Thoracic aorta (tissue), 2 donors: Measurements from ENCODE around the gene IER2. TPM values are rescaled to one million over a fixed set of nuclear protein-coding genes. Genes with fewer than 3 reads are reported as not detected.

ENCODE experiments used
- ATAC-seq: fragments of 150-250 bp; one replicate; pipeline ENCODE4 v1.8.0; 2017; ENCODE audit warnings: low read depth; ENCODE audit not compliant: insufficient number of reproducible peaks, low FRiP score
- DNase-seq: peaks from one replicate; pipeline ENCODE4 v3.0.0-alpha.2; 2020; ENCODE audit warnings: low spot score
- H3K27ac ChIP-seq, 2 donors: fragments of 200-600 bp; sonication (generic); 1 replicate in 1 of 2; 2 replicates in 1 of 2; pipeline ENCODE4 v1.5.1; 2016; ENCODE audit warnings: mild to moderate bottlenecking in 2 of 2, moderate library complexity in 2 of 2
- H3K27me3 ChIP-seq: fragments of 200-600 bp; sonication (generic); replicated peaks from 2 replicates; pipeline ENCODE4 v1.6.0; 2016; ENCODE audit warnings: mild to moderate bottlenecking; ENCODE audit not compliant: insufficient read depth
- H3K36me3 ChIP-seq: fragments of 200-600 bp; sonication (generic); one replicate; pipeline ENCODE4 v1.5.1; 2016
- H3K4me1 ChIP-seq, 2 donors: fragments of 200-600 bp; sonication (generic); 1 replicate in 1 of 2; 2 replicates in 1 of 2; pipeline versions ENCODE4 v1.5.1 to v1.6.0; 2016; ENCODE audit warnings: low read depth in 2 of 2, mild to moderate bottlenecking in 1 of 2; ENCODE audit not compliant: control insufficient read depth in 1 of 2
- H3K4me3 ChIP-seq: fragments of 200-600 bp; sonication (generic); 2 replicates; pipeline ENCODE4 v1.5.1; 2016; ENCODE audit warnings: mild to moderate bottlenecking
- H3K9me3 ChIP-seq: fragments of 200-600 bp; sonication (generic); 2 replicates; pipeline ENCODE4 v1.5.1; 2016
- total RNA-seq, 2 donors: library from RNA; depleted of rRNA; stranded (reverse); fragments of >200 nt; gene quantifications; one replicate each; pipeline versions ENCODE4 v1.1.0 to v1.2.3, GENCODE V29; 2016
- TF ChIP-seq, protein P1 (sequence below): fragments of 200-600 bp; sonication (generic); IDR thresholded peaks from one replicate; pipeline ENCODE4 v1.5.1; 2019; ENCODE audit warnings: antibody characterized with exemption

The IER2 gene
- total RNA-seq, 2 donors from 2014 or later = 125 to 440 TPM

DNA sequence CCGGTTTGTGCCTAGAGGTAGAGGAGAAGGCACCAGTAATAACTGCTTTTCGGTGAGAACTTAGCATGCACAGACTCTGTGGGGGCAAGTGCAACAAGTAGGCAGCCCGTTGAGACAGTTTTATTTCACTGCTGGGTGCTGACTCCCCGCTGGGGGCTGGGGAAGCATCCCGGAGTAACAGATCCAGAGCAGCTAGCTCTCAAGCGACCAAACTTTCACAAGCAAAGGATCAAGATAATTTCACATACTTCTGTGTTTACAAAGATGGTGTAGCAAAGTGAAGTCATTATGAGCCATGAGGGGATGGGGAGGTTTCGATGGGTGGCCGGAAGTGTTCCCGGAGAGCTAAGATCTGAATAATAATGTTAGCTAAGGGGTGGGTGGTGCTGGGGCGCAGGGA, 29.4 kb upstream of the IER2 start:
- DNase-seq (no peak), ATAC-seq (no peak)
- peaks cover 11 to 37% of the 10 kb centered on the region in 2 donors for H3K4me1 ChIP-seq
- H3K27ac ChIP-seq = no peak overlapping the region
- H3K36me3 ChIP-seq = no peaks in the 10 kb centered on the region
- H3K27me3 ChIP-seq = no peaks in the 10 kb centered on the region
- H3K9me3 ChIP-seq = no peaks in the 10 kb centered on the region
- H3K4me3 ChIP-seq = no peak overlapping the region
- TF ChIP-seq, protein P1, sequence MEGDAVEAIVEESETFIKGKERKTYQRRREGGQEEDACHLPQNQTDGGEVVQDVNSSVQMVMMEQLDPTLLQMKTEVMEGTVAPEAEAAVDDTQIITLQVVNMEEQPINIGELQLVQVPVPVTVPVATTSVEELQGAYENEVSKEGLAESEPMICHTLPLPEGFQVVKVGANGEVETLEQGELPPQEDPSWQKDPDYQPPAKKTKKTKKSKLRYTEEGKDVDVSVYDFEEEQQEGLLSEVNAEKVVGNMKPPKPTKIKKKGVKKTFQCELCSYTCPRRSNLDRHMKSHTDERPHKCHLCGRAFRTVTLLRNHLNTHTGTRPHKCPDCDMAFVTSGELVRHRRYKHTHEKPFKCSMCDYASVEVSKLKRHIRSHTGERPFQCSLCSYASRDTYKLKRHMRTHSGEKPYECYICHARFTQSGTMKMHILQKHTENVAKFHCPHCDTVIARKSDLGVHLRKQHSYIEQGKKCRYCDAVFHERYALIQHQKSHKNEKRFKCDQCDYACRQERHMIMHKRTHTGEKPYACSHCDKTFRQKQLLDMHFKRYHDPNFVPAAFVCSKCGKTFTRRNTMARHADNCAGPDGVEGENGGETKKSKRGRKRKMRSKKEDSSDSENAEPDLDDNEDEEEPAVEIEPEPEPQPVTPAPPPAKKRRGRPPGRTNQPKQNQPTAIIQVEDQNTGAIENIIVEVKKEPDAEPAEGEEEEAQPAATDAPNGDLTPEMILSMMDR = no peak

DNA sequence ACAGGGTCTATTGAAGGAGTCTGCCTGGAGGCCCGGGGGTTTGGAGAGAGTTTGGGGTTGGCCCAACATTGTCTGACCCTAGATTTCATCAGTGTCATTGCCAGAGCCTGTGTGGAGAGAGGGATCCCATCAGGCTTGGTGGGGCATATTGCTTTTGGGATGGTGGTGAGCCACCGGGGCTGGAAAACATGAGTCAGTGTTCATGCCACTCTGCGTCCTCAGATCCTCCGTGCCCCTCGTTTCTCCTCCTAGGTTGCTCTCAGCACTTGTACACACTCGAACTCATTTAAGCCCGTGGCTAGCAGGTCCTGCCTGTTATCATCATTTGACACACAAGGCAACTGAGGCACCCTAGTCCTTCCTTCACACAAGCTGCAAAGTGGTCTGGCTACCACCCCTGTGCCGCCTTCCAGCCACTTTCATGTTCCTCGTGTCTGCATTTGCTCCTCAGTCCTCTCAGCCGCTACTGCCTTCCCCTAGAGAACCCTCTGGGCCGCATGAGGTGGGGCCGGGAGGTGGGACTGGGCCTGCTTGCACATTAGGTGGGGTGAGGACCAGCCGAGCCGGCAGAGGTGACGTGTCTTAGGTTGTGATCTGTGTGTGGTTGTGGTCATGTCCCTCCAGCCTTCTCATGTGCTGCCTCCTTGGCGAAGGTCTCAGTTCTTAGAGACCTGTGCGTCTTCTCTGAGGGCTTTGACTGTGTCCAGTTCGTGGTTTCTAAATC, 28.5 kb upstream of the IER2 start:
- DNase-seq = no peak
- ATAC-seq = no peak
- H3K27me3 ChIP-seq = no peaks in the 10 kb centered on the region
- peaks cover 7 to 32% of the 10 kb centered on the region in 2 donors for H3K4me1 ChIP-seq
- no peaks in the 10 kb centered on the region for H3K9me3 ChIP-seq
- TF ChIP-seq, protein P1 = no peak
- H3K4me3 ChIP-seq = no peak overlapping the region
- H3K36me3 ChIP-seq = no peaks in the 10 kb centered on the region
- no peak overlapping the region for H3K27ac ChIP-seq

DNA sequence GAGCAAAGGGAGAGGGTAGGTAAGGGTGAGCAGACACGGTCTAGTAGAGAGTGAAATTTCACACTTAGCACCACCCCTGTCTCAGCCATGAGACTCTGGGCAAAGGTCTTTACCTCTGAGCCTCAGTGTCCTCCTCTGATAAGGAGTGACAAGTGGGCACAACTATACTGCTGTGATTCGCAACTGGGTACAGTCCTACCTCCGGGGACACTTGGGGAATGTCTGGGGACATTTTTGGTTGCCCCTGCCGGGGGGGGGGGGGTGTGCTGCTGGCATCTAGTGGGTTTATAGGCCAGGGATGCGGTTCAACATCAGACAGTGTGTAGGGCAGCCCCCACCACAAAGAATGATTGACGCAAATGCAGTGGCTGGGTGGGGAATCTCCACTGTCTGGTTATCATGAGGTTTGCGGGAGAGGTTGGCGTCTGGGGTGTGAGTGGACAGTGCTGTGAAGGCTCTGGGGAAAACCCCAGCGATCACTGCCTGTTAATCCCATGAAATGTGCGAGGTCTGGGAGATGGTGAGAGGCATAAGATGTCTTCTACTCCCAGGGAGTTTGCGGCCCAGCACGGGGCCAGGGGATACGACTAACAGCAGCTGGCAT, 27.8 kb upstream of the IER2 start:
- no peak overlapping the region for H3K27ac ChIP-seq
- no peak for DNase-seq
- H3K36me3 ChIP-seq = no peaks in the 10 kb centered on the region
- H3K27me3 ChIP-seq = no peaks in the 10 kb centered on the region
- no peak overlapping the region for H3K4me3 ChIP-seq
- ATAC-seq = no peak
- no peaks in the 10 kb centered on the region for H3K9me3 ChIP-seq
- H3K4me1 ChIP-seq = peaks cover 7 to 25% of the 10 kb centered on the region in 2 donors
- TF ChIP-seq, protein P1 = no peak

DNA sequence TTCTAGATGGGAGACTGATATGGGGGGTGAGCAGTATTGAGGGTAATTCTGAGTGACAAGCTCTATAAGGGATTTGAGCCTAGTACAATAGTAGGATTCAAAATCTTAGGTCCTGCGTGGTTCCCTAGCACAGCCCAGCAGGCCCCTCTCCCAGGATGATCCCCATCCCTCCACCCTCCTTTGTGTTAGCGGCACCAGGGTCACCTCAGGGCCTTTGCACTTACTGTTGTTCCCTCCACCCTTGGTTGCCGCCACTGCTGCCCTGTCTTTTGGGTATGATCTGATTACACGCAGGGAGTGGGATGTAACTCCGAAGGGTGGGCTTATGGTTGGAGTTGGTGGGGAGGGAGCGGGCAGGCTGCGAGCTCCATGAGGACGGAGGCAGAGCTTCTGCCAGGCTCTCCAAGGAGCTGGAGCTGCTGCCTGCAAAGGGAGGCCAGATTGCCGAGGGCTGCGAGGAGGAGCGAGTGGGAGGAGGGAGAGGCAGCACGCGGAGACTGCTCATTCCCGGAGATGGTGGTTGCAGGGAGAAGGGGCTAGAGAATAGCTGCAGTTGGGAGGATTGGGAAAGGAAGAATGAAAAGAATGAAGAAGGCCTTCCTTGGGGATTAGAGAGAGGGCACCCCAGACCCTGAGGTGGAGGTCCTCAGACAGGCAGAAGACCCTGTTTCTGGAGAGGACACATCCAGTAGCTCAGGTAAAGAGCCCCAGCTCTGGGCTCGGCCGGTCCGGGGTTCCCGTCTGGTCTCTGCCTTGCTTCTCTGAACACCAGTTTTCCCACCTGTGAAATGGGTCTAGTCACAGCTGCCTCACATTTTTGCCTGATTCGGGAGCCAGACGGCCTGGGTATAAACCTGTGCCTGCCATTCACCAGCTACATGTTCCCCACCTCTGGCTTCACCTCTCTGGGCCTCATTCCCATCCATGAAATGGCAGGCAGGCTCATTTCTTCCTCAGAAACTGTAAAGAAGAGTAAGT, 26.9 kb upstream of the IER2 start:
- Histone ChIP-seq H3K27ac (no peak overlapping the region), H3K4me3 (no peak overlapping the region), H3K4me1 (peaks cover 7 to 21% of the 10 kb centered on the region in 2 donors), H3K9me3 (no peaks in the 10 kb centered on the region), H3K27me3 (no peaks in the 10 kb centered on the region), H3K36me3 (no peaks in the 10 kb centered on the region)
- DNase-seq = no peak
- ATAC-seq = no peak
- TF ChIP-seq, protein P1 = no peak

DNA sequence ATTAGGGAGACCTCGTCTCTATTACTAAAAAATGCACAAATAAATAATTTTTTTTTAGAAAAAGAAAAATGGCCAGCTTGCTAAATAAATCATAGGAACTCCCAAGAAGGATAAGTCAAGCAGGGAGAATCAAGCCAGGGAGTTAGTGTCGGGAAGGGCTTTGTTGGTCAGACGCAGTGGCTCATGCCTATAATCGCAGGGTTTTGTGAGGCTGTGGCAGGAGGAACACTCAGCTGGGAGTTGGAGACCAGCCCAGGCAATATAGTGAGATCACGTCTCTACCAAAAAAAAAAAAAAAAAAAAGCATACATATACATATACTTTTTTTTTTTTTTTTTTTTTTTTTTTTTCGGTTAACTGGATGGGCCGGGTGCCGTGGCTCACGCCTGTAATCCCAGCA, 23.2 kb upstream of the IER2 start:
- Histone ChIP-seq H3K36me3 (no peaks in the 10 kb centered on the region), H3K4me3 (no peak overlapping the region), H3K4me1 (no peaks in the 10 kb centered on the region), H3K9me3 (no peaks in the 10 kb centered on the region), H3K27ac (no peak overlapping the region), H3K27me3 (no peaks in the 10 kb centered on the region)
- no peak for ATAC-seq
- TF ChIP-seq, protein P1 = no peak
- DNase-seq = no peak
